A673 (cell line): ENCODE results near the gene HINT3.

Experiments
- EZH2 ChIP-seq: fragments of 200-600 bp; sonication (generic); IDR thresholded peaks from 2 replicates; pipeline ENCODE4 v1.6.1; 2017; ENCODE audit warnings: borderline replicate concordance, low read depth, mild to moderate bottlenecking, mixed read lengths, antibody characterized with exemption, low read length; ENCODE audit not compliant: poor library complexity, severe bottlenecking
- TF ChIP-seq, protein P1 (sequence below): fragments of 300-800, 200-600 bp; sonication (generic); conservative IDR thresholded peaks from 2 replicates; pipeline ENCODE4 v1.5.1; 2017; ENCODE audit warnings: low read depth, mild to moderate bottlenecking, antibody characterized with exemption, low read length, moderate library complexity, mixed read lengths

- TF ChIP-seq, protein P1, sequence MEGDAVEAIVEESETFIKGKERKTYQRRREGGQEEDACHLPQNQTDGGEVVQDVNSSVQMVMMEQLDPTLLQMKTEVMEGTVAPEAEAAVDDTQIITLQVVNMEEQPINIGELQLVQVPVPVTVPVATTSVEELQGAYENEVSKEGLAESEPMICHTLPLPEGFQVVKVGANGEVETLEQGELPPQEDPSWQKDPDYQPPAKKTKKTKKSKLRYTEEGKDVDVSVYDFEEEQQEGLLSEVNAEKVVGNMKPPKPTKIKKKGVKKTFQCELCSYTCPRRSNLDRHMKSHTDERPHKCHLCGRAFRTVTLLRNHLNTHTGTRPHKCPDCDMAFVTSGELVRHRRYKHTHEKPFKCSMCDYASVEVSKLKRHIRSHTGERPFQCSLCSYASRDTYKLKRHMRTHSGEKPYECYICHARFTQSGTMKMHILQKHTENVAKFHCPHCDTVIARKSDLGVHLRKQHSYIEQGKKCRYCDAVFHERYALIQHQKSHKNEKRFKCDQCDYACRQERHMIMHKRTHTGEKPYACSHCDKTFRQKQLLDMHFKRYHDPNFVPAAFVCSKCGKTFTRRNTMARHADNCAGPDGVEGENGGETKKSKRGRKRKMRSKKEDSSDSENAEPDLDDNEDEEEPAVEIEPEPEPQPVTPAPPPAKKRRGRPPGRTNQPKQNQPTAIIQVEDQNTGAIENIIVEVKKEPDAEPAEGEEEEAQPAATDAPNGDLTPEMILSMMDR, result no peak
- no peak for TF ChIP-seq EZH2
Observed at GRCh38 chr6:125979101-125979500, 22.5 kb downstream of the HINT3 start.
